Natural killer cell (primary cell): ENCODE results near the gene SIPA1L3. TPM values are rescaled to one million over a fixed set of nuclear protein-coding genes. Genes with fewer than 3 reads are reported as not detected.

Experiments used
- ATAC-seq, 3 donors: fragments of 150-1000 bp in 2 of 3; fragments of 200-7000 bp in 1 of 3; cut with Tn5 transposase; 1 replicate in 1 of 3; 2 replicates in 2 of 3; pipeline ENCODE4 v1.10.0; 2021; ENCODE audit warnings: mild to moderate bottlenecking in 2 of 3, moderate library complexity in 2 of 3
- DNase-seq, 2 donors: peaks; one replicate each; pipeline versions ENCODE4 v3.0.0 to v3.0.0-alpha.2; 2013 to 2021; ENCODE audit warnings: mixed read lengths in 1 of 2
- H3K27ac ChIP-seq: one replicate; pipeline ENCODE4 v1.5.1; 2013; ENCODE audit warnings: mild to moderate bottlenecking, low read length
- H3K27me3 ChIP-seq: one replicate; pipeline ENCODE4 v1.6.1; 2013; ENCODE audit warnings: low read length; ENCODE audit not compliant: control insufficient read depth, insufficient read depth
- H3K36me3 ChIP-seq: one replicate; pipeline ENCODE4 v1.6.1; 2013; ENCODE audit warnings: low read length; ENCODE audit not compliant: control insufficient read depth, insufficient read depth
- H3K4me1 ChIP-seq: one replicate; pipeline ENCODE4 v1.6.1; 2013; ENCODE audit warnings: low read length; ENCODE audit not compliant: control insufficient read depth, insufficient read depth
- H3K4me3 ChIP-seq: one replicate; pipeline ENCODE4 v1.5.1; 2013; ENCODE audit warnings: low read length
- H3K9me3 ChIP-seq: one replicate; pipeline ENCODE4 v1.6.1; 2013; ENCODE audit warnings: low read length; ENCODE audit not compliant: control insufficient read depth, insufficient read depth
- H3K27ac Mint-ChIP-seq, 2 donors: one replicate each; pipeline ENCODE4 v1.8.0; 2022; ENCODE audit warnings: mild to moderate bottlenecking in 2 of 2, mixed read lengths in 2 of 2, moderate library complexity in 1 of 2
- H3K27me3 Mint-ChIP-seq, 2 donors: one replicate each; pipeline ENCODE4 v1.8.0; 2022; ENCODE audit warnings: low read depth in 2 of 2, mixed read lengths in 2 of 2
- H3K36me3 Mint-ChIP-seq: one replicate; pipeline ENCODE4 v1.8.0; 2022; ENCODE audit warnings: mixed read lengths
- H3K4me1 Mint-ChIP-seq, 2 donors: one replicate each; pipeline ENCODE4 v1.8.0; 2022; ENCODE audit warnings: mixed read lengths in 2 of 2
- H3K4me3 Mint-ChIP-seq: one replicate; pipeline ENCODE4 v1.8.0; 2022; ENCODE audit warnings: mild to moderate bottlenecking, moderate library complexity, mixed read lengths
- H3K9me3 Mint-ChIP-seq, 2 donors: one replicate each; pipeline ENCODE4 v1.8.0; 2022; ENCODE audit warnings: mixed read lengths in 2 of 2
- CTCF ChIP-seq: fragments of 200-600 bp; IDR thresholded peaks from one replicate; pipeline ENCODE4 v1.8.0; 2022; ENCODE audit warnings: antibody characterized with exemption
- WGBS: methylation state at CpG from one replicate; pipeline ENCODE4 v1.1.7; 2013; ENCODE audit warnings: missing lambda C conversion rate; ENCODE audit not compliant: insufficient coverage; 5-methylcytosine and 5-hydroxymethylcytosine counted together
- intact Hi-C: fragments of 100-400 bp; cut with micrococcal nuclease; formaldehyde crosslinking; loops from one replicate; pipeline ENCODE4 v1.14.2; 2022
- total RNA-seq, 4 donors: library from RNA; stranded (reverse); fragments of 120-200 nt in 1 of 4; gene quantifications; one replicate each; pipeline versions ENCODE4 v1.2.3 to v1.2.4, GENCODE V29; 2013 to 2022

The SIPA1L3 gene
- total RNA-seq, 3 donors from 2014 or later (not counting 1 experiment from before 2014, with no cell fraction given), result 34.4 to 35.8 (median 35.4) TPM

GRCh38 chr19:38056646-38057045 is 149.6 kb downstream of the SIPA1L3 start:
- intact Hi-C loops, result no loop called here
- Histone ChIP-seq H3K4me1 (peaks cover 4% of the 10 kb centered on the region), H3K27me3 (no peaks in the 10 kb centered on the region), H3K9me3 (no peaks in the 10 kb centered on the region), H3K27ac (no peak overlapping the region), H3K36me3 (no peaks in the 10 kb centered on the region), H3K4me3 (no peak overlapping the region)
- no peaks in the 10 kb centered on the region for H3K36me3 Mint-ChIP-seq
- H3K4me3 Mint-ChIP-seq, result no peak overlapping the region
- no peak overlapping the region for H3K27ac Mint-ChIP-seq
- H3K9me3 Mint-ChIP-seq, result no peaks in the 10 kb centered on the region
- ATAC-seq (no peak), DNase-seq (no peak)
- WGBS, result 97% methylated on average over 10 of the region's 10 CpGs
- no peak for TF ChIP-seq CTCF
- peaks cover 0 to 5% of the 10 kb centered on the region in 2 donors for H3K4me1 Mint-ChIP-seq
- no peaks in the 10 kb centered on the region for H3K27me3 Mint-ChIP-seq

- no peaks in the 10 kb centered on the region for H3K27me3 ChIP-seq
- no peak overlapping the region for H3K4me3 Mint-ChIP-seq
- H3K36me3 ChIP-seq, result no peaks in the 10 kb centered on the region
- no peak for DNase-seq
- H3K4me1 Mint-ChIP-seq, result peaks cover 0 to 5% of the 10 kb centered on the region in 2 donors
- no peak for TF ChIP-seq CTCF
- WGBS, result 80% methylated on average over 10 of the region's 10 CpGs
- no peaks in the 10 kb centered on the region for H3K27me3 Mint-ChIP-seq
- H3K36me3 Mint-ChIP-seq, result no peaks in the 10 kb centered on the region
- H3K4me3 ChIP-seq, result no peak overlapping the region
- H3K27ac ChIP-seq, result no peak overlapping the region
- H3K9me3 ChIP-seq, result no peaks in the 10 kb centered on the region
- intact Hi-C loops, result no loop called here
- H3K27ac Mint-ChIP-seq, result no peak overlapping the region
- H3K9me3 Mint-ChIP-seq, result no peaks in the 10 kb centered on the region
- H3K4me1 ChIP-seq, result peaks cover 4% of the 10 kb centered on the region
- ATAC-seq, result no peak
These were observed 151.1 kb downstream of the SIPA1L3 start for GRCh38 chr19:38057959-38058690.

GRCh38 chr19:38059897-38060296 is 152.9 kb downstream of the SIPA1L3 start:
- H3K4me1 ChIP-seq, result peaks cover 4% of the 10 kb centered on the region
- no peak overlapping the region for H3K4me3 ChIP-seq
- no peaks in the 10 kb centered on the region for H3K36me3 Mint-ChIP-seq
- H3K27ac ChIP-seq, result no peak overlapping the region
- WGBS, result 28% methylated on average over 6 of the region's 7 CpGs
- H3K27me3 ChIP-seq, result no peaks in the 10 kb centered on the region
- no peak for ATAC-seq
- peak in 1 of 2 donors; percentile 36 for DNase-seq
- H3K9me3 Mint-ChIP-seq, result no peaks in the 10 kb centered on the region
- no peaks in the 10 kb centered on the region for H3K36me3 ChIP-seq
- no peaks in the 10 kb centered on the region for H3K9me3 ChIP-seq
- H3K4me3 Mint-ChIP-seq, result no peak overlapping the region
- no peaks in the 10 kb centered on the region for H3K27me3 Mint-ChIP-seq
- H3K27ac Mint-ChIP-seq, result no peak overlapping the region
- intact Hi-C loops, result no loop called here
- no peak for TF ChIP-seq CTCF
- H3K4me1 Mint-ChIP-seq, result peaks cover 0 to 5% of the 10 kb centered on the region in 2 donors

- H3K4me3 Mint-ChIP-seq, result no peak overlapping the region
- peaks cover 0 to 5% of the 10 kb centered on the region in 2 donors for H3K4me1 Mint-ChIP-seq
- no peaks in the 10 kb centered on the region for H3K9me3 Mint-ChIP-seq
- H3K36me3 Mint-ChIP-seq, result no peaks in the 10 kb centered on the region
- no peak for TF ChIP-seq CTCF
- no peak overlapping the region for H3K4me3 ChIP-seq
- DNase-seq (no peak), ATAC-seq (no peak)
- H3K4me1 ChIP-seq, result peaks cover 4% of the 10 kb centered on the region
- no peaks in the 10 kb centered on the region for H3K9me3 ChIP-seq
- H3K36me3 ChIP-seq, result no peaks in the 10 kb centered on the region
- H3K27ac Mint-ChIP-seq, result no peak overlapping the region
- WGBS, result 86% methylated on average over 7 of the region's 7 CpGs
- H3K27me3 Mint-ChIP-seq, result no peaks in the 10 kb centered on the region
- intact Hi-C loops, result no loop called here
- H3K27ac ChIP-seq, result no peak overlapping the region
- H3K27me3 ChIP-seq, result no peaks in the 10 kb centered on the region
These were observed 153.3 kb downstream of the SIPA1L3 start for GRCh38 chr19:38060331-38060730.
